Vagina (tissue), 2 donors: Measurements from ENCODE around the gene MYCN.

Experiments
- POLR2A ChIP-seq, 2 donors: fragments of 450-650 bp; IDR thresholded peaks; one replicate each; pipeline ENCODE4 v1.6.1; 2017; ENCODE audit warnings: antibody characterized with exemption in 2 of 2, mild to moderate bottlenecking in 2 of 2, moderate library complexity in 2 of 2
- POLR2AphosphoS5 ChIP-seq, 2 donors: sonication (generic); formaldehyde crosslinking; IDR thresholded peaks; one replicate each; pipeline ENCODE4 v1.9.0; 2017; ENCODE audit warnings: antibody characterized with exemption in 2 of 2, mild to moderate bottlenecking in 2 of 2, low read depth in 1 of 2; ENCODE audit not compliant: insufficient read depth in 1 of 2
- TF ChIP-seq, protein P1 (sequence below), 3 experiments: fragments of 450-650 bp in 2 of 3; fragments of 200-600 bp in 1 of 3; sonication (generic) in 1 of 3; IDR thresholded peaks; one replicate each; pipeline ENCODE4 v1.5.1; 2017 to 2019; ENCODE audit warnings: antibody characterized with exemption in 3 of 3, mild to moderate bottlenecking in 2 of 3, moderate library complexity in 2 of 3

DNA sequence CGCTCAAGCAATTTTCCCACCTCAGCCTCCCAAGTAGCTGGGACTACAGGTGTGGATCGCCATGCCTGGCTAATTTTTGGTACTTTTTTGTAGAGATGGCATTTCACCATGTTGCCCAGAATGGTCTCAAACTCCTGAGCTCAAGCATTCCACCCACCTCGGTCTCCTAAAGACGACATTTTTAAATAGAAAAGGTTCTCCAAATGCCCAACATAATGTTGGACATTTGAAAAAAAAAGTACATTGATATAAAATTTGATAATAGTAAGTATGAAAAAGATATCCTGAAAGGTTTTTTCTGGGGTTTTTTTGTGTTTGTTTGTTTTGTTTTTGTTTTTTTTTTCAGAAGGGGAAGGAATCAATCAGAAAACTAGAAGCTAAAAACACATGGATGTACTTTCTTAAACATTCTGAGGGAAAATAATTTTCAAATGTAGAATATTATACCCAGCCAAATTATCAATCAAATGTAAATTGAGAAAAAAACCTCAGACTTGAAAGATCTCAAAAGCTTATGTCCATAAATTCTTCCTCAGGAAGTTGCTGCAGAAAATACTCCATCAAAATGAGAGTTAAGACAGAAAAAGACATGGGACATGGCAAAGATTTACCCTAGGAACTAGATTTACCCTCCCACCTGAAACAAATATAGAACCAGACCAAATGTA is 42.8 kb upstream of the MYCN start:
- TF ChIP-seq, protein P1, sequence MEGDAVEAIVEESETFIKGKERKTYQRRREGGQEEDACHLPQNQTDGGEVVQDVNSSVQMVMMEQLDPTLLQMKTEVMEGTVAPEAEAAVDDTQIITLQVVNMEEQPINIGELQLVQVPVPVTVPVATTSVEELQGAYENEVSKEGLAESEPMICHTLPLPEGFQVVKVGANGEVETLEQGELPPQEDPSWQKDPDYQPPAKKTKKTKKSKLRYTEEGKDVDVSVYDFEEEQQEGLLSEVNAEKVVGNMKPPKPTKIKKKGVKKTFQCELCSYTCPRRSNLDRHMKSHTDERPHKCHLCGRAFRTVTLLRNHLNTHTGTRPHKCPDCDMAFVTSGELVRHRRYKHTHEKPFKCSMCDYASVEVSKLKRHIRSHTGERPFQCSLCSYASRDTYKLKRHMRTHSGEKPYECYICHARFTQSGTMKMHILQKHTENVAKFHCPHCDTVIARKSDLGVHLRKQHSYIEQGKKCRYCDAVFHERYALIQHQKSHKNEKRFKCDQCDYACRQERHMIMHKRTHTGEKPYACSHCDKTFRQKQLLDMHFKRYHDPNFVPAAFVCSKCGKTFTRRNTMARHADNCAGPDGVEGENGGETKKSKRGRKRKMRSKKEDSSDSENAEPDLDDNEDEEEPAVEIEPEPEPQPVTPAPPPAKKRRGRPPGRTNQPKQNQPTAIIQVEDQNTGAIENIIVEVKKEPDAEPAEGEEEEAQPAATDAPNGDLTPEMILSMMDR (IDR thresholded peaks at IDR 0.05), result no peak
- TF ChIP-seq POLR2A (IDR thresholded peaks at IDR 0.05) (no peak), POLR2AphosphoS5 (IDR thresholded peaks at IDR 0.05; ENCODE audit: insufficient read depth in 1 of 2, low read depth in 1 of 2) (no peak)
